Inferior parietal cortex (tissue), 1 donor: ENCODE measurements around the gene RFPL3.
"Not testable (repeated sequence)": the region's sequence is repeated elsewhere in the genome, so short reads cannot be mapped to it uniquely, and the experiment has no call there.

Experiments used
- DNase-seq: peaks from one replicate; pipeline ENCODE4 v3.0.0-alpha.2; 2016; ENCODE audit errors: extremely low spot score

RFPL3 gene

DNA sequence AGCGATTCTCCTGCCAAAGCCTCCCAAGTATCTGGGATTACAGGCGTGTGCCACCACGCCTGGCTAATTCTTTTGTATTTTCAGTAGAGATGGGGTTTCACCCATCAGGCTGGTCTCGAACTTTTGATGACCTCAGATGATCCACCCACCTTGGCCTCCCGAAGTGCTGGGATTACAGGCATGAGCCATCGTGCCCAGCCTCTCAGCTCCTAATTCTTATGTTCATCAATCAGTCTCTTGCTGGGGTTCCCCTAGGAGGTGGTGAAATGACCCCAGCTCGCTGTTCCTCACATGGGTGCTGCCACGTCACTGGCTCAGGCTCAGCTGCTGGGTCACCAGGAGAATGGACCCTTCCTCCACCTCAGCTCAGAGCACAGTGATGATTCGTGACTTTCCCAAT is at the start of gene RFPL3:
RFPL3 (plus strand) TSS at position 301 of the 400 bp plus-strand sequence. CDS start 205 bp downstream, outside the sequence.
- DNase-seq, result not testable (repeated sequence)

DNA sequence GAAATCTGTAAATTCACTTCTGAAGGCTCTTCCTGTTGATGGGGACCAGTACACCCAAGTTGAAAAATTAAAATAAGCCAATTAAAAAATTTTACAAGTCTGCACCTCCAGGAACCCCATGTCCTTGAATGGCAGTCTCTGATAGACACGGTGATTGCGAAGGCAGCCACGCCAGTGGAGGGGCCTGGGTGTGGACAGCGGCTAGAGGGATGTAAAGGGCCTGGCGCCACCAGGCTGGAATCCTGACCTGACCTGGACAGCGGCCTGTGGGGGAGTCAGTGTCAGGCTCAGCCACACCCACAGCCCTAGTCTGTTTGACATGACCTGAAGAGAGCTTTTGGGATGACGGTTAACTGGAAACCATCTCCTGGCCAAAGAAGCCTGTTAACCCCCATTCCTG is 49.5 kb upstream of the RFPL3 start:
- DNase-seq, result no peak

GRCh38 chr22:32308934-32309333 is 48.7 kb upstream of the RFPL3 start:
- DNase-seq, result no peak

- no peak for DNase-seq
These were observed 47.9 kb upstream of the RFPL3 start for GRCh38 chr22:32309585-32310251.

DNA sequence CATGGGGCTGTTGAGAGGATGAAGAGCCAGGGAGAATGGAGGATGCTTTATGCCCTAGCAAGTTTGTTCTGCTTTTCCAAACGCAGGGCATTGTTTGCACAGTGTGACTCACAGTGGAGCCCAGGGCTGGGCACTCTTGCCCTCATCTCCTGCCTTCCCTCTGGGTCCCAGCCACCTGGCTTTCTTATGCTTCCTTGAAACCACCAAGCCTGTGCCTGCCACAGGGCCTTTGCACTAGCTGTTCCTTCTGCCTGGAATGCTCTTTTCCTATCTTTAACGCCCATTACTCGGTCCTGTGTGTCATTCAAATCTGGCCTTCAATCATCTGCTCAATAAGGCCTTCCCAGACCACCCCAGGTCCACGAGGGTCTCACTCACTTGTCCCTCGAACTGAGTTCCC is 46.9 kb upstream of the RFPL3 start:
- DNase-seq, result no peak

DNA sequence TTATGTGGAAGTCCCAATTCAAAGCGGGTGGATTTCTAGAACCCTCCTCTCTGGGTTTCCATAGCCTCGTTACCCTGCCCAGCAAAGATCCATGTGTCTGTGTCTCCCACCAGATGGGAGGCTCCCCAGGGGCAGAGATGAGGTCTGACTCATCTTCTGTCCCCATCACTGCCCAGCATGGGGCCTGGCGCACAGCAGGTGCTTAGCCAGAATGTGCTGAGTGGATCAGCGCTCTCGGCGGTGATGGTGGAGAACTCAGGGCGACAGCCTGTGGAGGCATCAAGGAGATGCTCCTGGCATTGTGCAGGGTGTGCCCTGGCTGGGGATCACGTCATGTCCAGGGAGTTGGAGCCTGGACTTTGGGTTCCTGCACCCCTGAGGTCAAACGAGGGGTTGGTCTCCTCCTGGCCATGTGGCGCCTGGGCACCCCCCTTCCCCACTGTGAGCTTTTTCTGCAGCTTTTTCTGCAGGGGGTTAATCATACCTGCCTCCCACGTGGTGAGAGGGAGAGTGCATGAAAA is 46.1 kb upstream of the RFPL3 start:
- DNase-seq, result no peak

DNA sequence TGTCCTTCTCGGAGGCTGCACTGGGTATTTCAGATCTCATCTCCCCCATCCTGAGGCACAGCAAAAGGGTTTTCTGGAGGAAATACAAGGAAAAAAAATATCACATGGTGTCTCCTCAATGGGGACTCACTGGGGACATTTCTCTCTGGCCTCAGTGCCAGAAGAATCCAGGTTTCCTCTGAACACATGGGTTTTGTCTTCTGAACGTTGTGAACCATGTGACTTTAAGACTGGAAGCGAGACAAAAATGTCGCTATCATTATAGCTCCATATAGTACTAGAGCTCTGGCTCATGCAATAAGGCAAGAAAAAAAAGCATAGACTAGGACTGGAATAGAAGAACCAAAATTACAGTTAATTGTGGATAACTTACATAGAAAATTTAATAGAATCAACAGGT is 44.9 kb upstream of the RFPL3 start:
- DNase-seq, result no peak

DNA sequence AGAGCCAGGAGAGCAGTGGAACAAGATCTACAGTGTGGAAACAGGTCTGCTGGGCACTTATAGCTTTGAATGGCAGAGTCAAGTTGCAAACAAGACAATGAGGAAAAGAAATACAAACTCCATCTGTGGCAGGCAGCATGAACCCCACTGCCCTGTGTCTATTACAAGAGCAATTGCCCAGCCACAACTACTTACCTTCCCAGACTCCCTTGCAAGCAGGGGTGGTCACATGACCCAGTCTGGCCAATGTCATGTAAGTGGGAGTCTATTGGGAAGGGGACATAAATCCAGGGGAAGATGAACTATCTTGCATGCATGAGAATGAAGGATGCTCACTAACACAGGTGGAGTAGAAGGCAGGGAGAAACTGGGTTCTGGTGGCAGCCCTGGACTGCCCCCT is 44.1 kb upstream of the RFPL3 start:
- no peak for DNase-seq

- DNase-seq, result no peak
These were observed 40.1 kb upstream of the RFPL3 start for GRCh38 chr22:32317524-32317923.

DNA sequence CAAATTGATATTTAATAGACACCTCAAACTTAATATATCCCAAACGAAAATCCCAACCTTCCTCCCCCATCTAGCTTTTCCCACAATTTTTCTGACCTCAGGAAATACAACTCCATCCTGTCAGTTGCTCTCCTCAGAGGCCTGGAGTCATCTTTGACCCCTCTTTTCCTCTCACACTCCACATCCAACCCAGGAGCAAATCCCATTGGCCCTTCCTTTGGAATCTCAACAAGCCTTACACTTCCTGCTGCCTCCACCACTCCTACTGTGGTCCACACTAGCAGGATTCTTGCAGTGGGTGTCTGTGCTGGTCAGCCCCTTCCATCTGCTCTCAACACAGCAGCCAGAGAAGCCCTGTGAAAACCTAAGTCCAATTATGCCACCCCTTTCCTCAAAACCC is 39.3 kb upstream of the RFPL3 start:
- DNase-seq, result no peak

GRCh38 chr22:32319861-32320406 is 37.7 kb upstream of the RFPL3 start:
- no peak for DNase-seq

- no peak for DNase-seq
These were observed 34.7 kb upstream of the RFPL3 start for GRCh38 chr22:32322986-32323385.

DNA sequence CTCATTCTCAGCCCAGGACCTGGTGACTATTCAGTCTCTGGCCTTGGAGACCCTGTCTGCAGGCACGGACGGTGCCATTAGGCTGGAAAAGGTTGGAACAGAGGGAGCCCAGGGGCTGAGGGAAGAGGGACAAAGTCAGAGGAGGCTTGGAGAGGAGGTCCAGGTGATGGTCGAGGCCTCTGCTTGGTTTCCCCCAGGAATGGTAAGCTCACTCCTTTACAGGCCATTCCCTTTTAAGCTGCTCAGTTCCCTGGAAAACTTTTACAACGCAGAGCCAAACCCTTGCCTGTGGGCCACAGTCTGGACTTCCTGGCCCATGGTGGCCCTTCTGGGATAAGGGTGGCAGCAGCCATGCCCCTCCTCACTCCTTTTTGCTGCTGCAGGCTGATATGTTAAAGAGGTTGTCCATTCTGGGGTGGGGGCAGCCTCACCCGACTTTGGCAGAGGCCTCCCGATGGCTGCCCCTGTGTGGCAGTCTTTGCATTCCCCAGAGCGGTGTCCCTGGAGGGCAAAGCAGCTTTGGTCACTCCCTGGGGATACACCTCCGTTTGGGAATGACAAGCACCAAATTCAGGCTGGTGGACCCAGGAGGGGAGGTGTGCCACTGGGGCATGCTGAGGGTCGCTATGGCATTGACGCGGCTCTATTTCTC is 34.0 kb upstream of the RFPL3 start:
- DNase-seq, result no peak

DNA sequence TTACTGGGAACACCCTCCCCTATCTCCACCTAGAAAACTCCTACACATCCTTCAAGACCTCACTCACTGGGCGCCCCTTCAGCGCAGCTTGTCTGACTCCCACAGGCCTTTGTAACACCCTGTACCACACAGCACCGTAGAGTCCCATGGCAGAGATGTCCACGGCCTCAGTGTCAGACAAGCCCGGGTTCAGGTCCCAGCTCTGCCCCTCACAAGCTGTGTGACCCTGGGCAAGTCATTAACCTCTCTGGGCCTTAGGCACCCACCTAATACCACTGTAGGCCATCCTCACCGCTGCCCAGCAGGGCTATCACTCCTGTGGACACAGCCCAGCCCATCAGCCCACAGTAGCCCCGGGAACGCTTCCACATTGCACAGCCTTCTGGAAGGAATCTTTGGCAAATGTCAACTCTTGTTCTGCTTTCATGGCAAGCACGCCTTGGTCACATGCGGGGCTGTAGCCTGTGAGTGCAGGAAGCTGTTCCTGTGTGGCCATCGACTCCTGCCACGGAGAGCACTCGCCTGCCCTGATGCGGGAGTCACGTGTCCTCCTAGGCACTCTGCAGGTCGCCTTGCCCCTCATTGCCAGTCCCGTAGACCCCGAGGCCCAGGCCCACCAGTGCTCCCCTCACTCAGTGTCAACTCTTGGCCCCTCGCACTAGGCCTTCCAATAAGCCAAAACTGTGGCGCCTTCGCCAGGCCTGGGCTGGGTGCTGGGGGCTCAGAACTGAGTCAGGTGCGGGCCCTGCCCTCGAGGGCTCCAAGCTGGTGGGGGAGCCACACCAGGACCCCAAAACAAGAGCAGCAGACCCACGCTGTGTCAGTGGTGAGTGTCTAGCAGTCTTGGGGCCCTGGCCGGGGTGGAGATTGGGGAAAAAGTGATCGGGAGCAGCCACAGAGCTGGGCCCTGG is 32.9 kb upstream of the RFPL3 start:
- no peak for DNase-seq

DNA sequence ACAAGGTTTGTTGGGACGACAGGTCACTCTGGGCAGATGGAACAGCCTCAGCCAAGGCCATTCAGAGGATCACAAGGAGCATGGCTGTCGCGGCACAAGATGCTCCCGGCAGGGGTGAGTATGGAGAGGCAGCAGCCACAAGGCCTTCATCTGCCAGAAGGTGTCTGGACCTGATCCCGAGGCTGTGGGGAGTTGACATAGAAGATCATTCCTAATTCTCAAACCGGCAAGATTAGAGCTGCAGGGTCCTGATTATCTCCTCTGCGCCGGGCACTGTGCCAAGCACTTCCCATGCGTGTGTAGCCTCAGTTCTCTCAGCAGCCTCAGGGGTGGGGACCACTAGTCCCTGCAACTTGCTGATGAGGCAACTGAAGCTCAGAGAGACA is 32.3 kb upstream of the RFPL3 start:
- DNase-seq, result no peak

DNA sequence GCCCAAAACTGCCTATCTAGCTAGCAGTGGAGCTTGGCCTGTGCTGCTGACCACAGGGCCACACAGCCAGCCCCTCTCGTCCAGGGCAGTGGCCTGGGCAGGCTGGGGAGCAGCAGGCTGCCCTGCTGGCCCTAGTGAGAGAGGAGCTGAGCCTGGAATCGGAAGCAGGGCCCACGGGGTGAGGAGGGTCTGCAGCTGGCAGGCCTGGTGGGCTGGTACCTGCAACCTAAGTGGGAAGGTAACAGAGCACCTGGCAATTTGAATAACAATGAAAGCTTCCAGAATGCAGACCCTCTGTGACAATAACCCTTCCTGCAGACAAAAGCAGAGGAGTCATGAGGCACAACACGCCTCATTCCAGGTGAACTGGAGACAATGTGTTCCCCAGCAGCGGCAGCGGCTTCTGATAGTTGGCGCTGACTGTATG is 31.8 kb upstream of the RFPL3 start:
- no peak for DNase-seq

- no peak for DNase-seq
These were observed 31.0 kb upstream of the RFPL3 start for GRCh38 chr22:32326647-32327046.

DNA sequence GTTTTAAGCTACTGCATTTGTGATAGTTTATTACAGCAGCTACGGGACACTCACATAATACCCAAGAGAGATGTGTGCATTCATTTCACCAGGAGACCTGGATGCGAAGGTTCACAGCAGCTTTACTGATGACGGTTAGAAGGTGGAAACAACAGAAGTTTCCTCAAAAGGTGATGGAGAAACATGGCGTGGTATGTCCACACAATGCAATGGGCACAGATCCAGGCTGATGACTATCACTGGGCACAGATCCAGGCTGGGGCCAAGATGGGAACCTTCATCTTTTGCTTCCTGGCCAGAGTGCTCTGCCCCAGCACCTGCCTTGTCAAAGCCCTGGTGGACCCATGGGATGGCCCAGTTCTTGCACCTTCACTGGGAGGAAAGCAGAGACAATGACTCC is 30.6 kb upstream of the RFPL3 start:
- DNase-seq, result no peak

DNA sequence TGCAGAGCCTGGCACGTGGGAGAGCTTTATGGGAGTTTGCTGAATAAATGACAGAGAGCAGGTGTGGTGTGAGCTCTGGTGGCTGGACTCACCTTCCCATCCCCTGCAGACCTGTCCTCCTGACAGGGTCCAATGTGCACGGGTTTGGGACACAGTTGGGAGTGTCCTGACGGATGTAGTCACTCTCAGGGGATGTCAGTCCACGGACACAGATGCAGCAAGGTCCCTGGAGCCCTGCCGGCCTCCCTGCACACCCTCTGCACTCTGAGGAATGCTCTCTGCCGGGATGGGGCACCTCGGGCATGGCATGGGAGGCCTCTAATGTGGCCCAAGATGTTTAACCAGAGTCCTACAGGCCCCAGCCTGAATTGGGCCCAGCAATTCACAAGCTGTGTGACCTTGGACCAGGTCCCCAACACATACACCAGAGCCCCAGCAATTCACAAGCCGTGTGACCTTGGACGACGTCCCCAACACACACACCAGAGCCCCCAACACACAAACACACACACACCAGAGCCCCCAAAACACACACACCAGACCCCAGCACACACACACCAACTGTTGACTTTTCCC is 30.0 kb upstream of the RFPL3 start:
- DNase-seq, result no peak

GRCh38 chr22:32328306-32329201 is 29.1 kb upstream of the RFPL3 start:
- DNase-seq, result no peak

- DNase-seq, result no peak
These were observed 28.4 kb upstream of the RFPL3 start for GRCh38 chr22:32329202-32329645.
